ENCODE data around the gene CCDC78.

The CCDC78 gene

GRCh38 chr16:686459-687260 is 39.6 kb downstream of the CCDC78 start:
- WGBS, 2 experiments (ENCODE audit: insufficient coverage in 2 of 2), result 96 to 97% methylated on average over 47 to 51 of the region's 51 CpGs
- Histone ChIP-seq H3K27ac (ENCODE audit: low read depth, low read length, severe bottlenecking) (no peak overlapping the region), H3K4me3 (ENCODE audit: extremely low read depth, insufficient read depth, low read length, poor library complexity, severe bottlenecking) (no peak overlapping the region), H3K36me3 (ENCODE audit: control insufficient read depth, insufficient read depth, low read length) (peaks cover 36% of the 10 kb centered on the region), H3K9me3 (ENCODE audit: control insufficient read depth, low read length) (no peaks in the 10 kb centered on the region), H3K4me1 (ENCODE audit: control insufficient read depth, insufficient read depth, low read length, poor library complexity, severe bottlenecking) (peaks cover 13% of the 10 kb centered on the region)

- H3K4me1 ChIP-seq (ENCODE audit: control insufficient read depth, insufficient read depth, low read length, poor library complexity, severe bottlenecking), result peaks cover 20% of the 10 kb centered on the region
- WGBS, 2 experiments (ENCODE audit: insufficient coverage in 2 of 2), result 86 to 95% methylated on average over 5 to 9 of the region's 10 CpGs
- no peak overlapping the region for H3K4me3 ChIP-seq (ENCODE audit: extremely low read depth, insufficient read depth, low read length, poor library complexity, severe bottlenecking)
- no peaks in the 10 kb centered on the region for H3K9me3 ChIP-seq (ENCODE audit: control insufficient read depth, low read length)
- no peak overlapping the region for H3K27ac ChIP-seq (ENCODE audit: low read depth, low read length, severe bottlenecking)
- H3K36me3 ChIP-seq (ENCODE audit: control insufficient read depth, insufficient read depth, low read length), result peaks cover 40% of the 10 kb centered on the region
Measured at GRCh38 chr16:685967-686366, 40.3 kb downstream of the CCDC78 start.

- Histone ChIP-seq H3K4me1 (ENCODE audit: control insufficient read depth, insufficient read depth, low read length, poor library complexity, severe bottlenecking) (peaks cover 22% of the 10 kb centered on the region), H3K9me3 (ENCODE audit: control insufficient read depth, low read length) (no peaks in the 10 kb centered on the region), H3K27ac (ENCODE audit: low read depth, low read length, severe bottlenecking) (no peak overlapping the region), H3K4me3 (ENCODE audit: extremely low read depth, insufficient read depth, low read length, poor library complexity, severe bottlenecking) (no peak overlapping the region), H3K36me3 (ENCODE audit: control insufficient read depth, insufficient read depth, low read length) (peaks cover 40% of the 10 kb centered on the region)
- WGBS, 2 experiments (ENCODE audit: insufficient coverage in 2 of 2), result 97% methylated on average over 59 to 60 of the region's 61 CpGs
Measured at GRCh38 chr16:684961-685696, 41.1 kb downstream of the CCDC78 start.

GRCh38 chr16:684071-684794 is 42.0 kb downstream of the CCDC78 start, which contains the start of gene JMJD8:
JMJD8 (minus strand) TSS chr16:684334; CDS start chr16:684319, 15 bp downstream.
- Histone ChIP-seq H3K4me3 (ENCODE audit: extremely low read depth, insufficient read depth, low read length, poor library complexity, severe bottlenecking) (peak within 1 kb of the TSS; percentile 62), H3K9me3 (ENCODE audit: control insufficient read depth, low read length) (no peaks in the 10 kb centered on the region), H3K36me3 (ENCODE audit: control insufficient read depth, insufficient read depth, low read length) (peaks cover 40% of the 10 kb centered on the region), H3K27ac (ENCODE audit: low read depth, low read length, severe bottlenecking) (peak within 1 kb of the TSS; percentile 62), H3K4me1 (ENCODE audit: control insufficient read depth, insufficient read depth, low read length, poor library complexity, severe bottlenecking) (peaks cover 17% of the 10 kb centered on the region)
- WGBS, 2 experiments (ENCODE audit: insufficient coverage in 2 of 2), result 12 to 15% methylated on average over 78 to 90 of the region's 91 CpGs

- Histone ChIP-seq H3K4me3 (ENCODE audit: extremely low read depth, insufficient read depth, low read length, poor library complexity, severe bottlenecking) (peak overlapping the region; percentile 62), H3K36me3 (ENCODE audit: control insufficient read depth, insufficient read depth, low read length) (peaks cover 40% of the 10 kb centered on the region), H3K9me3 (ENCODE audit: control insufficient read depth, low read length) (no peaks in the 10 kb centered on the region), H3K27ac (ENCODE audit: low read depth, low read length, severe bottlenecking) (peak overlapping the region; percentile 45), H3K4me1 (ENCODE audit: control insufficient read depth, insufficient read depth, low read length, poor library complexity, severe bottlenecking) (peaks cover 12% of the 10 kb centered on the region)
- 17 to 19% methylated on average over 50 to 53 of the region's 57 CpGs for WGBS, 2 experiments (ENCODE audit: insufficient coverage in 2 of 2)
Measured at GRCh38 chr16:683396-684070, 42.7 kb downstream of the CCDC78 start.

- H3K4me1 ChIP-seq (ENCODE audit: control insufficient read depth, insufficient read depth, low read length, poor library complexity, severe bottlenecking), result peaks cover 12% of the 10 kb centered on the region
- no peaks in the 10 kb centered on the region for H3K9me3 ChIP-seq (ENCODE audit: control insufficient read depth, low read length)
- H3K27ac ChIP-seq (ENCODE audit: low read depth, low read length, severe bottlenecking), result no peak overlapping the region
- H3K4me3 ChIP-seq (ENCODE audit: extremely low read depth, insufficient read depth, low read length, poor library complexity, severe bottlenecking), result peak overlapping the region; percentile 62
- peaks cover 40% of the 10 kb centered on the region for H3K36me3 ChIP-seq (ENCODE audit: control insufficient read depth, insufficient read depth, low read length)
- 94 to 95% methylated on average over 28 to 31 of the region's 36 CpGs for WGBS, 2 experiments (ENCODE audit: insufficient coverage in 2 of 2)
Measured at GRCh38 chr16:682493-683395, 43.5 kb downstream of the CCDC78 start.

- H3K4me3 ChIP-seq (ENCODE audit: extremely low read depth, insufficient read depth, low read length, poor library complexity, severe bottlenecking), result peak overlapping the region; percentile 78
- no peak overlapping the region for H3K27ac ChIP-seq (ENCODE audit: low read depth, low read length, severe bottlenecking)
- WGBS, 2 experiments (ENCODE audit: insufficient coverage in 2 of 2), result 95 to 97% methylated on average over 22 to 27 of the region's 28 CpGs
- no peaks in the 10 kb centered on the region for H3K9me3 ChIP-seq (ENCODE audit: control insufficient read depth, low read length)
- H3K4me1 ChIP-seq (ENCODE audit: control insufficient read depth, insufficient read depth, low read length, poor library complexity, severe bottlenecking), result peaks cover 12% of the 10 kb centered on the region
- peaks cover 37% of the 10 kb centered on the region for H3K36me3 ChIP-seq (ENCODE audit: control insufficient read depth, insufficient read depth, low read length)
Measured at GRCh38 chr16:681746-682427, 44.4 kb downstream of the CCDC78 start.

- Histone ChIP-seq H3K36me3 (ENCODE audit: control insufficient read depth, insufficient read depth, low read length) (peaks cover 29% of the 10 kb centered on the region), H3K4me1 (ENCODE audit: control insufficient read depth, insufficient read depth, low read length, poor library complexity, severe bottlenecking) (peaks cover 12% of the 10 kb centered on the region), H3K9me3 (ENCODE audit: control insufficient read depth, low read length) (no peaks in the 10 kb centered on the region), H3K4me3 (ENCODE audit: extremely low read depth, insufficient read depth, low read length, poor library complexity, severe bottlenecking) (peak overlapping the region; percentile 78), H3K27ac (ENCODE audit: low read depth, low read length, severe bottlenecking) (peak overlapping the region; percentile 72)
- WGBS, 2 experiments (ENCODE audit: insufficient coverage in 2 of 2), result 60 to 63% methylated on average over 43 to 44 of the region's 44 CpGs
Measured at GRCh38 chr16:680967-681745, 45.1 kb downstream of the CCDC78 start.

GRCh38 chr16:680625-680945 is 45.7 kb downstream of the CCDC78 start:
- H3K27ac ChIP-seq (ENCODE audit: low read depth, low read length, severe bottlenecking), result peak overlapping the region; percentile 72
- H3K36me3 ChIP-seq (ENCODE audit: control insufficient read depth, insufficient read depth, low read length), result peaks cover 28% of the 10 kb centered on the region
- 0 to 1% methylated on average over 26 to 38 of the region's 38 CpGs for WGBS, 2 experiments (ENCODE audit: insufficient coverage in 2 of 2)
- peaks cover 12% of the 10 kb centered on the region for H3K4me1 ChIP-seq (ENCODE audit: control insufficient read depth, insufficient read depth, low read length, poor library complexity, severe bottlenecking)
- H3K4me3 ChIP-seq (ENCODE audit: extremely low read depth, insufficient read depth, low read length, poor library complexity, severe bottlenecking), result peak overlapping the region; percentile 78
- H3K9me3 ChIP-seq (ENCODE audit: control insufficient read depth, low read length), result no peaks in the 10 kb centered on the region
